RWPE2 (cell line): ENCODE data around the gene DNAJC5.

Experiments used
- ATAC-seq: fragments of 200-7000 bp; cut with Tn5 transposase; 3 replicates; pipeline ENCODE4 v1.9.1; 2021; ENCODE audit warnings: low read depth
- DNase-seq: peaks from one replicate; pipeline ENCODE4 v3.0.0-alpha.2; 2020; ENCODE audit warnings: low spot score
- H3K27ac ChIP-seq: fragments of 450-650 bp; 2 replicates; pipeline ENCODE4 v1.5.1; 2017; ENCODE audit warnings: mild to moderate bottlenecking; ENCODE audit not compliant: poor library complexity, severe bottlenecking
- H3K27me3 ChIP-seq: fragments of 250-450 bp; sonication (Bioruptor Pico); 2 replicates; pipeline ENCODE4 v1.5.1; 2021; ENCODE audit warnings: mild to moderate bottlenecking, moderate library complexity; ENCODE audit not compliant: insufficient read depth, poor library complexity, severe bottlenecking
- H3K36me3 ChIP-seq: fragments of 250-450 bp; sonication (Bioruptor Pico); 2 replicates; pipeline ENCODE4 v1.5.1; 2020; ENCODE audit warnings: low read depth, mild to moderate bottlenecking, moderate library complexity
- H3K4me1 ChIP-seq: fragments of 250-450 bp; sonication (Bioruptor Pico); 2 replicates; pipeline ENCODE4 v1.5.1; 2021; ENCODE audit warnings: mild to moderate bottlenecking, moderate library complexity; ENCODE audit not compliant: insufficient read depth, poor library complexity, severe bottlenecking
- H3K4me3 ChIP-seq: fragments of 250-450 bp; sonication (Bioruptor Pico); 2 replicates; pipeline ENCODE4 v1.5.1; 2021; ENCODE audit warnings: mild to moderate bottlenecking, moderate library complexity; ENCODE audit not compliant: severe bottlenecking
- H3K9me3 ChIP-seq: fragments of 250-450 bp; sonication (Bioruptor Pico); 2 replicates; pipeline ENCODE4 v1.5.1; 2021; ENCODE audit warnings: mild to moderate bottlenecking, moderate library complexity; ENCODE audit not compliant: severe bottlenecking
- TF ChIP-seq, protein P1 (sequence below): fragments of 450-650 bp; IDR thresholded peaks from one replicate; pipeline ENCODE4 v1.5.1; 2017; ENCODE audit warnings: mild to moderate bottlenecking, moderate library complexity; ENCODE audit not compliant: poor library complexity, severe bottlenecking

Gene DNAJC5

DNA sequence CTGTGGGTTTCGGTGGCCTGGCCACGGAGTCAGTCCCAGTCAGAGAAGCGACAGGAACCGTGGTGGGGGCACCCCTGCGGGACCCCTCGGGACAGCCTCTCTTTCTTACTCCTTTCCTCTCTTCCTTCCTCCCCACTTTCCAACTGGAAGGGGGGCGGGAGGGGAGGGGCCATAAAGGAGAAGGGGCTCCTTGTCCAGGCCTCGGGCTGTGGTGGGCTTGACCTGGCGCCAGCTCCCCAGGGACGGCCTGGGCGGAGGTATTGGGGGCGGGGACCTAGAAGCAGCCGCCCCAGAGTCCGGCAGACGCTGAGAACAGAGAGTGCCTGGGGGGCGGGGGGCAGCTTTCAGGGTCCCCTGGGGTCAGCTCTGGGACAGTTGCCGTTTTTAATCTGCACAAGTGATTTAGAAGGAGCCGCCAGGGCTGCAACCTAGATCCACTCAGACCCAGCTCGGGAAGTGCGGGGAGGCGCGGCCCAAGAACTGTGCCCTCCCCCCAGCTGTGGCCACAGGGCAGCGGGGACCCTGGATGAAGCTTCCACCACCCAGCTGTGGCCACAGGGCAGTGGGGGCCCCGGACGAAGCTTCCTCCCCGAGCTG lies 40.1 kb upstream of the DNAJC5 start:
- no peaks in the 10 kb centered on the region for H3K9me3 ChIP-seq
- H3K4me1 ChIP-seq, result no peaks in the 10 kb centered on the region
- ATAC-seq, result peak; percentile 3; the same call in 2 of the 3 replicates
- H3K36me3 ChIP-seq, result no peaks in the 10 kb centered on the region
- H3K27me3 ChIP-seq, result peaks cover 38% of the 10 kb centered on the region
- TF ChIP-seq, protein P1, sequence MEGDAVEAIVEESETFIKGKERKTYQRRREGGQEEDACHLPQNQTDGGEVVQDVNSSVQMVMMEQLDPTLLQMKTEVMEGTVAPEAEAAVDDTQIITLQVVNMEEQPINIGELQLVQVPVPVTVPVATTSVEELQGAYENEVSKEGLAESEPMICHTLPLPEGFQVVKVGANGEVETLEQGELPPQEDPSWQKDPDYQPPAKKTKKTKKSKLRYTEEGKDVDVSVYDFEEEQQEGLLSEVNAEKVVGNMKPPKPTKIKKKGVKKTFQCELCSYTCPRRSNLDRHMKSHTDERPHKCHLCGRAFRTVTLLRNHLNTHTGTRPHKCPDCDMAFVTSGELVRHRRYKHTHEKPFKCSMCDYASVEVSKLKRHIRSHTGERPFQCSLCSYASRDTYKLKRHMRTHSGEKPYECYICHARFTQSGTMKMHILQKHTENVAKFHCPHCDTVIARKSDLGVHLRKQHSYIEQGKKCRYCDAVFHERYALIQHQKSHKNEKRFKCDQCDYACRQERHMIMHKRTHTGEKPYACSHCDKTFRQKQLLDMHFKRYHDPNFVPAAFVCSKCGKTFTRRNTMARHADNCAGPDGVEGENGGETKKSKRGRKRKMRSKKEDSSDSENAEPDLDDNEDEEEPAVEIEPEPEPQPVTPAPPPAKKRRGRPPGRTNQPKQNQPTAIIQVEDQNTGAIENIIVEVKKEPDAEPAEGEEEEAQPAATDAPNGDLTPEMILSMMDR, result no peak
- no peak overlapping the region for H3K27ac ChIP-seq
- no peak overlapping the region for H3K4me3 ChIP-seq
- peak; percentile 82 for DNase-seq

DNA sequence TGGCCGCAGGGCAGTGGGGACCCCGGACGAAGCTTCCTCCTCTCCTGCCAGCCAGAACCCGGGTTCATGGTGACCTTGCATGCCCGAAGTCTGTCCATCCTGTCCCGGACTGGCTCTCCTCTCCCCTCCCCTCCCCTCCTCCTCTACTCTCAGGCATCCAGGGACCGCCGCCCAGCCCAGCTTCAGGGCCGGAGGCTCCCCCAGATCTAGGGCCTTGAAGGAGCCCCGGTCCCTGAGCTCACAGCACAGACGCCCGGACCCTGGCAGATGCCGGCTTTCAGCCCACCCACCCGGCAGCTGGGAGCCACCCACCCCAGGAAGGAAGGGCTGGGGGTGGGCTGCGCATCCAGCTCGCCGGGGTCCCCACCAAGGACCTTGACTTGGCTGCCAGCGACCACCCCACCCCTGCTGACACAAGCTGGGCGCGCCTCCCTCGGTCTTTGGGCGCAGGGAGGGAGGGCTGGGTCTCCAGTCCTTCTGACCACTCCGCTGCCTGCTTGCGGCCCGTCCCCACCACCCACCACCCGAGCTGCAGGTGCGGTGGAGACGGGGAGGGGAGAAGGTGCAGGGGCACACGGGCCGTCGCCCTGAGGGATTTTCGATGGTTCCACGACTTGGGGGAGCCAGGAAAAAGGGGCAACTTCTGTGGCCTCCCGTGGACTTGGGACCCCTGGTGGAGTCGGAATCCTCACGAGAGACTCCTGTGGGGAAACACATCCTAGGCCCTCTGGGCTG lies 39.4 kb upstream of the DNAJC5 start:
- H3K27ac ChIP-seq, result no peak overlapping the region
- no peaks in the 10 kb centered on the region for H3K4me1 ChIP-seq
- peak; percentile 83 for DNase-seq
- H3K36me3 ChIP-seq, result no peaks in the 10 kb centered on the region
- no peaks in the 10 kb centered on the region for H3K9me3 ChIP-seq
- no peak overlapping the region for H3K4me3 ChIP-seq
- TF ChIP-seq, protein P1, result no peak
- peak; percentile 2; the same call in 2 of the 3 replicates for ATAC-seq
- H3K27me3 ChIP-seq, result peaks cover 38% of the 10 kb centered on the region

DNA sequence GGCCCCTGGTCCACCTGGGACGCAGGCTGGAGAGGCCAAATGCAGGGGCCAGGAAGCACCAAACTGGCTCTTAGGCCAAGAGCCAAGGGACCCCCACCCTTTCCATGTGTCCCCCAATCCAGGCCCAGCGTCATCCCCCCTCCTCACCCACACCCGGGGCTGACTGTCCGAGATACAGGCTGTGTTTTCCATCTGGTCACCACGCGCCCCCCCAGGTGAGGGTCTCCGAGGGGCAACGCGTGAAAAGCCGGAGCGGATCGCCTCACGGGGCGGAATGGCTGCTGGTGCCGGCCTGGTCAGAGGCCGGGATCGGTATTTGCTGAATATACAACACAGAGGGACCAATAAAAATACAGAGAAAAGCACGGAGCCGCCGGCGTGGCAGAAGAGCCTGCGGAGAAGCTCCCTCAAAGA lies 38.8 kb upstream of the DNAJC5 start:
- no peaks in the 10 kb centered on the region for H3K4me1 ChIP-seq
- H3K27ac ChIP-seq, result no peak overlapping the region
- no peaks in the 10 kb centered on the region for H3K9me3 ChIP-seq
- no peak for ATAC-seq
- H3K4me3 ChIP-seq, result no peak overlapping the region
- DNase-seq, result peak; percentile 84
- peaks cover 38% of the 10 kb centered on the region for H3K27me3 ChIP-seq
- no peaks in the 10 kb centered on the region for H3K36me3 ChIP-seq
- TF ChIP-seq, protein P1, result no peak

DNA sequence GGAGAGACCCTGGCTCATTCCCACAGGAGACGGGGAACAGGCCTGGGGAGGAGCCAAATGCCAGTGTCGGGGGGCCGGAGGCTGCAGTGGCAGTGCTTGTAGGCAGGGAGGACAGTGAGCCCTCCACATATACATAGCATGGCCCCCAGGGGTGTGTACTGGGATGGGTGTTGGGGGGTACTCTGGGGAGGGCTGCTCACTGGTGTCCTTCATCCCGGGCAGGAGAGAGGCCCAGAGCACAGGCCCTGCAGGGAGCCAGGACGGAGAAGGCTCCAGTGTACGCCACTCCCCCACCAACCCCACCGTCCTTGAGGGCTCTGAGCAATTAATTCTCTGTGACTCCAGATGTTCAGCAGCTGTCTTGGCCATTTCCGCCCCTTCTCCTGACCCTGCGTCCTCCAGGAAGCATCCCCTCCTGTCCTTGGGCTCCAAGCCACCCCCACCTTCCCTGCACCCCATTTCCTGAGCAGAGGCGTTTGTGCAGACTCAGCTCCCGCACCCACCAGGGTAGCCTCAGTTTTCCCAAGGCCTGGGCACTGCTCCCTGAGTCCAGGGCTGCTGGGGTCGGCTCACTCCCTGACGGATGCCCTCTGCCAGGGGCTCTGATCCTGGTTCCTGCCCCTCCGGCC lies 37.0 kb upstream of the DNAJC5 start:
- no peaks in the 10 kb centered on the region for H3K4me1 ChIP-seq
- ATAC-seq (peak; percentile 11), DNase-seq (peak; percentile 86)
- H3K36me3 ChIP-seq, result peaks cover 6% of the 10 kb centered on the region; the same call in 1 of the 2 replicates
- H3K27me3 ChIP-seq, result peaks cover 38% of the 10 kb centered on the region
- no peaks in the 10 kb centered on the region for H3K9me3 ChIP-seq
- TF ChIP-seq, protein P1, result no peak
- H3K27ac ChIP-seq, result no peak overlapping the region
- H3K4me3 ChIP-seq, result no peak overlapping the region
